K562 (cell line): Measurements from ENCODE around the gene HMBS. TPM values are rescaled to one million over a fixed set of nuclear protein-coding genes. Genes with fewer than 3 reads are reported as not detected.

Experiments
- CBFA2T3 ChIP-seq: fragments of 450-650 bp; IDR thresholded peaks from 2 replicates; pipeline ENCODE4 v1.6.1; 2017
- ETS1 ChIP-seq: conservative IDR thresholded peaks from 2 replicates; pipeline ENCODE4 v1.6.1; 2011; ENCODE audit warnings: low read depth, mild to moderate bottlenecking, low read length; ENCODE audit not compliant: control insufficient read depth
- FOXK1 ChIP-seq: sonication (generic); formaldehyde crosslinking; IDR thresholded peaks from 2 replicates; pipeline ENCODE4 v1.8.0; 2022; ENCODE audit warnings: missing genetic modification reagents, mild to moderate bottlenecking, borderline replicate concordance
- ILK ChIP-seq: fragments of 450-650 bp; IDR thresholded peaks from 2 replicates; pipeline ENCODE4 v1.6.1; 2016; ENCODE audit warnings: missing genetic modification characterization, low read depth, mild to moderate bottlenecking, missing compliant biosample characterization, moderate library complexity, borderline replicate concordance
- LARP7 ChIP-seq: fragments of 450-650 bp; IDR thresholded peaks from 2 replicates; pipeline ENCODE4 v1.6.1; 2016
- LEF1 ChIP-seq: fragments of 450-650 bp; IDR thresholded peaks from 2 replicates; pipeline ENCODE4 v1.6.1; 2016; ENCODE audit warnings: mild to moderate bottlenecking
- MTA1 ChIP-seq: fragments of 450-650 bp; IDR thresholded peaks from 2 replicates; pipeline ENCODE4 v1.6.1; 2017; ENCODE audit warnings: borderline replicate concordance
- NFE2 ChIP-seq: IDR thresholded peaks from 2 replicates; pipeline ENCODE4 v1.6.1; 2014; ENCODE audit warnings: antibody characterized with exemption, low read depth
- NFIX ChIP-seq: fragments of 250-450 bp; sonication (Bioruptor Pico); IDR thresholded peaks from 2 replicates; pipeline ENCODE4 v1.4.0; 2020; ENCODE audit warnings: low read depth, mild to moderate bottlenecking, moderate library complexity
- NFXL1 ChIP-seq: fragments of 450-650 bp; formaldehyde crosslinking; IDR thresholded peaks from 2 replicates; pipeline ENCODE4 v1.4.0; 2021; ENCODE audit warnings: mild to moderate bottlenecking
- NUFIP1 ChIP-seq: fragments of 450-650 bp; IDR thresholded peaks from 2 replicates; pipeline ENCODE4 v1.6.1; 2018; ENCODE audit not compliant: partially characterized antibody
- OTX1 ChIP-seq: fragments of 450-650 bp; formaldehyde crosslinking; IDR thresholded peaks from 2 replicates; pipeline ENCODE4 v1.4.0; 2022; ENCODE audit warnings: mild to moderate bottlenecking
- PRPF4 ChIP-seq: fragments of 200-400 bp; formaldehyde crosslinking; IDR thresholded peaks from one replicate; pipeline ENCODE4 v1.6.1; 2017; ENCODE audit warnings: low read length, low read depth, mild to moderate bottlenecking; ENCODE audit not compliant: insufficient read depth, poor library complexity, severe bottlenecking
- RAD51 ChIP-seq: fragments of 450-650 bp; IDR thresholded peaks from 2 replicates; pipeline ENCODE4 v1.7.1; 2016; ENCODE audit warnings: low read depth, mild to moderate bottlenecking, borderline replicate concordance
- RBM34 ChIP-seq: fragments of 200-400 bp; formaldehyde crosslinking; IDR thresholded peaks from 2 replicates; pipeline ENCODE4 v1.6.1; 2018; ENCODE audit warnings: low read length, borderline replicate concordance; ENCODE audit not compliant: insufficient read depth
- RFX7 ChIP-seq: fragments of 250-450 bp; sonication (Bioruptor Pico); IDR thresholded peaks from 2 replicates; pipeline ENCODE4 v1.5.1; 2021; ENCODE audit warnings: mild to moderate bottlenecking
- RNF2 ChIP-seq: sonication (generic); IDR thresholded peaks from 2 replicates; pipeline ENCODE4 v1.6.1; 2016
- SAFB2 ChIP-seq: fragments of 200-400 bp; formaldehyde crosslinking; IDR thresholded peaks from 2 replicates; pipeline ENCODE4 v1.6.1; 2018; ENCODE audit warnings: borderline replicate concordance, low read length, low read depth, moderate library complexity; ENCODE audit not compliant: severe bottlenecking
- SMAD4 ChIP-seq: fragments of 250-450 bp; sonication (Bioruptor Pico); conservative IDR thresholded peaks from 2 replicates; pipeline ENCODE4 v1.8.0; 2021; ENCODE audit warnings: inconsistent platforms, mild to moderate bottlenecking, moderate library complexity
- TFE3 ChIP-seq: fragments of 450-650 bp; formaldehyde crosslinking; IDR thresholded peaks from 2 replicates; pipeline ENCODE4 v1.4.0; 2020; ENCODE audit warnings: mild to moderate bottlenecking, mixed read lengths
- ZBTB33 ChIP-seq: sonication (generic); formaldehyde crosslinking; IDR thresholded peaks from 2 replicates; pipeline ENCODE4 v1.8.1; 2023; ENCODE audit warnings: mild to moderate bottlenecking, missing genetic modification reagents
- ZKSCAN3 ChIP-seq: fragments of 250-450 bp; sonication (Bioruptor Pico); IDR thresholded peaks from 2 replicates; pipeline ENCODE4 v1.4.0; 2020
- ZNF124 ChIP-seq: sonication (generic); formaldehyde crosslinking; IDR thresholded peaks from 2 replicates; pipeline ENCODE4 v1.8.1; 2022; ENCODE audit warnings: missing genetic modification reagents
- ZNF239 ChIP-seq: fragments of 250-450 bp; sonication (Bioruptor Pico); IDR thresholded peaks from 2 replicates; pipeline ENCODE4 v1.4.0; 2020; ENCODE audit warnings: mild to moderate bottlenecking
- ZNF3 ChIP-seq: fragments of 250-450 bp; sonication (Bioruptor Pico); IDR thresholded peaks from 2 replicates; pipeline ENCODE4 v1.5.0; 2021; ENCODE audit warnings: mild to moderate bottlenecking, moderate library complexity
- ZNF324 ChIP-seq: fragments of 250-450 bp; sonication (Bioruptor Pico); IDR thresholded peaks from 2 replicates; pipeline ENCODE4 v1.4.0; 2020; ENCODE audit warnings: mild to moderate bottlenecking
- ZNF507 ChIP-seq: conservative IDR thresholded peaks from 2 replicates; pipeline ENCODE4 v1.6.1; 2017; ENCODE audit warnings: missing genetic modification characterization, missing compliant biosample characterization
- ZNF668 ChIP-seq: fragments of 250-450 bp; sonication (Bioruptor Pico); IDR thresholded peaks from 2 replicates; pipeline ENCODE4 v1.8.0; 2022; ENCODE audit warnings: mild to moderate bottlenecking, inconsistent platforms
- ZNF778 ChIP-seq: fragments of 450-650 bp; formaldehyde crosslinking; IDR thresholded peaks from 2 replicates; pipeline ENCODE4 v1.4.0; 2020; ENCODE audit warnings: mild to moderate bottlenecking, moderate library complexity
- polyA plus RNA-seq, 8 experiments: library from polyadenylated mRNA; depleted of rRNA in 4 of 8; stranded (reverse) in 5 of 8; unstranded in 3 of 8; fragments of >200 nt; fragmentation: Nextera tagmentation in 2 of 8; fragmentation: Illumina TruSeq in 1 of 8; extraction: Ambion mirVana in 2 of 8; extraction: Trizol in 1 of 8; gene quantifications; 2 replicates each; pipeline versions ENCODE4 v1.2.1 to v1.2.3, GENCODE V29; 2011 to 2014; ENCODE audit warnings: inconsistent platforms in 1 of 8, missing spikeins in 1 of 8
- total RNA-seq, 7 experiments: library from RNA; depleted of rRNA in 6 of 7; stranded (reverse); fragments of >200 nt in 6 of 7; fragmentation: Illumina TruSeq in 2 of 7; extraction: Trizol in 2 of 7; gene quantifications; 2 replicates each; pipeline versions ENCODE4 v1.2.1 to v1.2.3, GENCODE V29; 2011 to 2021; ENCODE audit warnings: low replicate concordance in 1 of 7

The HMBS gene
- total and polyA plus RNA-seq, 9 of the 15 experiments (the other 6 are each of a cell fraction or from before 2014, with no cell fraction given) = 56.9 to 385 (median 286) TPM

- TF ChIP-seq ZBTB33 (CRISPR knock-in tag) = no peak
- TF ChIP-seq SAFB2 = no peak
- no peak for TF ChIP-seq ZKSCAN3 (CRISPR knock-in tag)
- TF ChIP-seq ZNF668 = no peak
- TF ChIP-seq RBM34 = no peak
- peak; percentile 99 for TF ChIP-seq NFE2
- no peak for TF ChIP-seq NFXL1 (CRISPR knock-in tag)
- no peak for TF ChIP-seq ZNF239
- TF ChIP-seq FOXK1 (CRISPR knock-in tag) = no peak
- TF ChIP-seq RAD51 = no peak
- TF ChIP-seq ZNF124 (CRISPR knock-in tag) = no peak
- no peak for TF ChIP-seq TFE3 (CRISPR knock-in tag)
- TF ChIP-seq LEF1 = peak; percentile 86
- no peak for TF ChIP-seq PRPF4
- TF ChIP-seq ILK (tag) = no peak
- TF ChIP-seq ZNF507 = no peak
- peak; percentile 97 for TF ChIP-seq RNF2
- TF ChIP-seq ETS1 = peak; percentile 97
- 0 out of 2 replicates have a peak, but pooled peaks have one; percentile 8 for TF ChIP-seq NFIX (CRISPR knock-in tag)
- TF ChIP-seq ZNF324 (CRISPR knock-in tag) = no peak
- TF ChIP-seq OTX1 (CRISPR knock-in tag) = no peak
- peak; percentile 99 for TF ChIP-seq CBFA2T3
- TF ChIP-seq SMAD4 (CRISPR knock-in tag) = peak; percentile 98
- no peak for TF ChIP-seq LARP7
- TF ChIP-seq ZNF3 = no peak
- peak; percentile 62 for TF ChIP-seq NUFIP1
- no peak for TF ChIP-seq ZNF778
- peak; percentile 89 for TF ChIP-seq MTA1
- no peak for TF ChIP-seq RFX7 (CRISPR knock-in tag)
These were observed 3.1 kb downstream of the HMBS start (continued) for GRCh38 chr11:119087747-119088241.
